22Rv1 (cell line): ENCODE measurements around the gene STAMBP.

Source experiments
- CTCF ChIP-seq: fragments of 450-650 bp; IDR thresholded peaks from 2 replicates; pipeline ENCODE4 v1.5.1; 2017; ENCODE audit warnings: mild to moderate bottlenecking
- ZFX ChIP-seq: fragments of 450-650 bp; IDR thresholded peaks from 2 replicates; pipeline ENCODE4 v1.6.1; 2017; ENCODE audit warnings: antibody characterized with exemption, borderline replicate concordance

GRCh38 chr2:73901143-73901542 is 72.4 kb downstream of the STAMBP start:
- TF ChIP-seq CTCF (no peak), ZFX (no peak)
